HTERT RPE-1 (cell line): ENCODE data around the gene PECR.
"Not testable (repeated sequence)": the region's sequence is repeated elsewhere in the genome, so short reads cannot be mapped to it uniquely, and the experiment has no call there.

Experiments
- in situ Hi-C: fragments of 300-500 bp; cut with MboI; formaldehyde crosslinking; loops from 4 replicates; pipeline ENCODE4 v1.14.3; 2020; ENCODE audit warnings: low sequenced_read_pairs

Gene PECR

GRCh38 chr2:216003876-216004696 lies 77.5 kb downstream of the PECR start:
- in situ Hi-C loops: no loop called here

GRCh38 chr2:216002693-216003092 lies 78.9 kb downstream of the PECR start:
- in situ Hi-C loops: no loop called here

- in situ Hi-C loops: no loop called here
Observed at GRCh38 chr2:216002101-216002678, 79.4 kb downstream of the PECR start.

GRCh38 chr2:216001216-216002100 lies 80.2 kb downstream of the PECR start:
- in situ Hi-C loops: no loop called here

GRCh38 chr2:215998636-215999035 lies 83.0 kb downstream of the PECR start:
- in situ Hi-C loops: no loop called here

- in situ Hi-C loops: no loop called here
Observed at GRCh38 chr2:215997219-215997618, 84.4 kb downstream of the PECR start.

- in situ Hi-C loops: no loop called here
Observed at GRCh38 chr2:215994911-215995310, 86.7 kb downstream of the PECR start.

GRCh38 chr2:215988556-215989207 lies 92.9 kb downstream of the PECR start:
- in situ Hi-C loops: not testable (repeated sequence)
